ENCODE measurements around the gene MPPED2. TPM values are rescaled to one million over a fixed set of nuclear protein-coding genes. Genes with fewer than 3 reads are reported as not detected.

Gene MPPED2
- total RNA-seq, 2 experiments from 2014 or later = not detected

GRCh38 chr11:30489076-30489475 lies 97.1 kb downstream of the MPPED2 start:
- CTCF ChIA-PET = no interaction called here
- POLR2A ChIA-PET = no interaction called here

GRCh38 chr11:30488304-30488998 lies 97.7 kb downstream of the MPPED2 start:
- CTCF ChIA-PET = no interaction called here
- POLR2A ChIA-PET = no interaction called here

- CTCF ChIA-PET = no interaction called here
- POLR2A ChIA-PET = no interaction called here
Measured at GRCh38 chr11:30487200-30487898, 98.8 kb downstream of the MPPED2 start.

- ChIA-PET POLR2A (no interaction called here), CTCF (no interaction called here)
Measured at GRCh38 chr11:30485756-30486155, 100.4 kb downstream of the MPPED2 start.

GRCh38 chr11:30485222-30485621 lies 100.9 kb downstream of the MPPED2 start:
- CTCF ChIA-PET = no interaction called here
- POLR2A ChIA-PET = no interaction called here

GRCh38 chr11:30483056-30483455 lies 103.1 kb downstream of the MPPED2 start:
- CTCF ChIA-PET = no interaction called here
- POLR2A ChIA-PET = no interaction called here

- CTCF ChIA-PET = no interaction called here
- POLR2A ChIA-PET = no interaction called here
Measured at GRCh38 chr11:30481796-30482195, 104.4 kb downstream of the MPPED2 start.

GRCh38 chr11:30481330-30481729 lies 104.8 kb downstream of the MPPED2 start:
- CTCF ChIA-PET = no interaction called here
- POLR2A ChIA-PET = no interaction called here

- CTCF ChIA-PET = no interaction called here
- POLR2A ChIA-PET = no interaction called here
Measured at GRCh38 chr11:30479899-30480298, 106.3 kb downstream of the MPPED2 start.

- POLR2A ChIA-PET = no interaction called here
- CTCF ChIA-PET = no interaction called here
Measured at GRCh38 chr11:30478923-30479322, 107.2 kb downstream of the MPPED2 start.

- CTCF ChIA-PET = no interaction called here
- POLR2A ChIA-PET = no interaction called here
Measured at GRCh38 chr11:30477061-30477460, 109.1 kb downstream of the MPPED2 start.

GRCh38 chr11:30474151-30474954 lies 111.8 kb downstream of the MPPED2 start:
- CTCF ChIA-PET = no interaction called here
- POLR2A ChIA-PET = no interaction called here

- POLR2A ChIA-PET = no interaction called here
Measured at GRCh38 chr11:30471244-30471643, 114.9 kb downstream of the MPPED2 start.

GRCh38 chr11:30468881-30469280 lies 117.3 kb downstream of the MPPED2 start:
- CTCF ChIA-PET = no interaction called here
- POLR2A ChIA-PET = no interaction called here

More at GRCh38 chr11:30471244-30471643, 114.9 kb downstream of the MPPED2 start:
- CTCF ChIA-PET = no interaction called here

- CTCF ChIA-PET = no interaction called here
- POLR2A ChIA-PET = no interaction called here
Measured at GRCh38 chr11:30467176-30467575, 119.0 kb downstream of the MPPED2 start.

- ChIA-PET POLR2A (no interaction called here), CTCF (no interaction called here)
Measured at GRCh38 chr11:30465623-30466022, 120.5 kb downstream of the MPPED2 start.

GRCh38 chr11:30465192-30465591 lies 121.0 kb downstream of the MPPED2 start:
- POLR2A ChIA-PET = no interaction called here
- CTCF ChIA-PET = no interaction called here

GRCh38 chr11:30463266-30463665 lies 122.9 kb downstream of the MPPED2 start:
- CTCF ChIA-PET = no interaction called here
- POLR2A ChIA-PET = no interaction called here

- POLR2A ChIA-PET = no interaction called here
- CTCF ChIA-PET = no interaction called here
Measured at GRCh38 chr11:30462421-30462820, 123.7 kb downstream of the MPPED2 start.

- CTCF ChIA-PET = no interaction called here
- POLR2A ChIA-PET = no interaction called here
Measured at GRCh38 chr11:30459821-30460220, 126.3 kb downstream of the MPPED2 start.

- ChIA-PET POLR2A (no interaction called here), CTCF (no interaction called here)
Measured at GRCh38 chr11:30459306-30459705, 126.8 kb downstream of the MPPED2 start.
